ENCODE data around the gene ELOVL1. TPM values are rescaled to one million over a fixed set of nuclear protein-coding genes. Genes with fewer than 3 reads are reported as not detected.

Gene ELOVL1
- total RNA-seq, 5 donors from 2014 or later (not counting 1 experiment from before 2014, with no cell fraction given), result 32.3 to 49.2 (median 45.1) TPM

DNA sequence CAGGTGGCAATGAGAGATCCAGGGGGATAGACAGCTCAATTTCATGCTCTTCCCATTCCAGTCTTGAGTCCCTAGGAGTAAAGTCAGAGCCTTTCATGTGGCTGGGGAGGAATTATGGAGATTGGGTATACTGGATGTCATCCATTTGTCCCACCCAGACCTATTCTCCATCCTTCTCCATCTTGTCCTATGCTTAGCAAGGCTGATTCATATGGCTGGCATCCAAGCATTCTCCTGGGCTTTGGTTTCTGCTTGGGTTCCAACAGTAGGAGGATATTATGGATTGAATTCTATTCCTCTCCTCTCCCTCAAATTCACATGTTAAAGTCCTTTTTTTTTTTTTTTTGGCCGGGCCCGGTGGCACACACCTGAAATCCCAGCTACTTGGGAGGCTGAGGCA is 12.9 kb downstream of the ELOVL1 start:
- H3K9me3 Mint-ChIP-seq, result no peaks in the 10 kb centered on the region
- H3K36me3 Mint-ChIP-seq, result peaks cover 3% of the 10 kb centered on the region
- Histone ChIP-seq H3K27ac (ENCODE audit: low read length) (no peak overlapping the region), H3K36me3 (ENCODE audit: control insufficient read depth in 2 of 2, extremely low read depth in 1 of 2, insufficient read depth in 1 of 2, low read length in 1 of 2) (no peaks in the 10 kb centered on the region), H3K4me3 (ENCODE audit: control insufficient read depth in 1 of 2, extremely low read depth in 1 of 2, low read length in 1 of 2) (no peak overlapping the region), H3K9me3 (no peaks in the 10 kb centered on the region), H3K27me3 (replicated peaks in 1 of 2; ENCODE audit: control insufficient read depth in 2 of 2, extremely low read depth in 1 of 2, insufficient read depth in 2 of 2, low read length in 1 of 2) (no peaks in the 10 kb centered on the region), H3K4me1 (ENCODE audit: control insufficient read depth in 1 of 2, extremely low read depth in 1 of 2, insufficient read depth in 2 of 2, low read length in 2 of 2) (peaks cover 5 to 15% of the 10 kb centered on the region in 2 experiments)
- peaks cover 17 to 28% (median 17%) of the 10 kb centered on the region in 3 donors for H3K4me1 Mint-ChIP-seq
- DNase-seq, result no peak
- no peaks in the 10 kb centered on the region for H3K27me3 Mint-ChIP-seq
- H3K27ac Mint-ChIP-seq, result no peak overlapping the region
- ATAC-seq (replicated peaks in 1 of 4), result no peak
- POLR2A ChIA-PET, result interaction anchor here in 1 of 2 donors (0.7 kb wide), 1 partner anchor 9 kb away, joined by 6 read pairs; no protein-coding TSS in a partner anchor
- no CpG with 5 or more reads among the region's 2 CpGs for WGBS (ENCODE audit: insufficient coverage)
- CTCF ChIA-PET, result interaction anchor here in 1 of 2 donors (0.6 to 1.0 kb wide), 2 partner anchors 8 to 36 kb away, joined by 3 read pairs; no protein-coding TSS in a partner anchor
- H3K4me3 Mint-ChIP-seq, result no peak overlapping the region

DNA sequence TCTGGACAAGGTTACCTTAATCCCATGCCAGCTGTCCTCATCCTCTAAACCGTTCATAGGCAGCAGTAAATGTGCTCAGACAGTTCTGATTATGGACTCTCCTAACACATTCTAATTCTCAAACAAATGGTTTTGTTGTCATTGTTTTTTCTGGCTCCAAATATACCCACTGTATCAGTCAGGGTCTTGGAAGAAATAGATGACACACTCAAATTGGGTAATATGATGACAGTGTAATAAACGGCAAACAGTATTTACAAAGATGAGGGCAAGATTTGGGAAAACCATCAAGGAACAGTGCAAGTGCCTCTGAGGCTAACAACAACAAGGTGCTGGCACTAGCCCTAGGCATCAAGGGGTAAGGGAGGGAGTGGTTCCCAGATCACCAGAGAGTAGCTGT is 13.3 kb downstream of the ELOVL1 start:
- Mint-ChIP-seq H3K9me3 (no peaks in the 10 kb centered on the region), H3K27ac (no peak overlapping the region), H3K27me3 (no peaks in the 10 kb centered on the region), H3K4me1 (peaks cover 15 to 28% (median 16%) of the 10 kb centered on the region in 3 donors), H3K4me3 (no peak overlapping the region), H3K36me3 (peaks cover 3% of the 10 kb centered on the region)
- Histone ChIP-seq H3K27ac (ENCODE audit: low read length) (no peak overlapping the region), H3K36me3 (ENCODE audit: control insufficient read depth in 2 of 2, extremely low read depth in 1 of 2, insufficient read depth in 1 of 2, low read length in 1 of 2) (no peaks in the 10 kb centered on the region), H3K27me3 (replicated peaks in 1 of 2; ENCODE audit: control insufficient read depth in 2 of 2, extremely low read depth in 1 of 2, insufficient read depth in 2 of 2, low read length in 1 of 2) (no peaks in the 10 kb centered on the region), H3K4me1 (ENCODE audit: control insufficient read depth in 1 of 2, extremely low read depth in 1 of 2, insufficient read depth in 2 of 2, low read length in 2 of 2) (peaks cover 5 to 19% of the 10 kb centered on the region in 2 experiments), H3K4me3 (ENCODE audit: control insufficient read depth in 1 of 2, extremely low read depth in 1 of 2, low read length in 1 of 2) (no peak overlapping the region), H3K9me3 (no peaks in the 10 kb centered on the region)
- ChIA-PET CTCF (interaction anchor here in 1 of 2 donors (1.0 kb wide), 1 partner anchor 36 kb away, joined by 3 read pairs; no protein-coding TSS in a partner anchor), POLR2A (no interaction called here)
- DNase-seq (no peak), ATAC-seq (replicated peaks in 1 of 4) (no peak)
- 100% methylated on average over 1 of the region's 2 CpGs for WGBS (ENCODE audit: insufficient coverage)

DNA sequence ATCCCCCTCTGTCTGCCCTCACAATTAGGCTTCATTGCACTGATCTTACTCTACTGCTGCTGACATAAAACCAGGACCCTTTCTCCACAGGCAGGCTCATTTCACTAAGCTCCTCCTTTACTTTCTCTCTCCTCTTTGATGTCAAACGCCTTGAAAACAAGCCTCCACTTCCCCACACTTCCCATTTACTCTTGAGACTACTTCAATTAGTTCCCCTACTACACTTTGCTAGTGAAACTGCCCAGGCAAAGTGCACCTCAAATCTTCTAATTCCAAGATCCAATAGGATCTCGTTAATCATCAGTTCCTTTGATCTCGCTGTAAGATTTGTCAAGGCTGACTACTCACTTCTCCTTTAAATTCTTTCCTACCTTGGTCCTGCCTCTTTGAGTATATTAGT is 14.9 kb downstream of the ELOVL1 start:
- Mint-ChIP-seq H3K4me3 (no peak overlapping the region), H3K9me3 (no peaks in the 10 kb centered on the region), H3K4me1 (peaks cover 7 to 17% (median 9%) of the 10 kb centered on the region in 3 donors), H3K27ac (no peak overlapping the region), H3K36me3 (peaks cover 3% of the 10 kb centered on the region), H3K27me3 (no peaks in the 10 kb centered on the region)
- no peak for DNase-seq
- ChIA-PET POLR2A (no interaction called here), CTCF (no interaction called here)
- ATAC-seq (replicated peaks in 1 of 4), result no peak
- no peaks in the 10 kb centered on the region for H3K36me3 ChIP-seq (ENCODE audit: control insufficient read depth in 2 of 2, extremely low read depth in 1 of 2, insufficient read depth in 1 of 2, low read length in 1 of 2)
- peaks cover under 1 to 7% of the 10 kb centered on the region in 2 experiments for H3K4me1 ChIP-seq (ENCODE audit: control insufficient read depth in 1 of 2, extremely low read depth in 1 of 2, insufficient read depth in 2 of 2, low read length in 2 of 2)
- 18% methylated on average over 1 of the region's 3 CpGs for WGBS (ENCODE audit: insufficient coverage)
- no peaks in the 10 kb centered on the region for H3K9me3 ChIP-seq
- H3K27me3 ChIP-seq (replicated peaks in 1 of 2; ENCODE audit: control insufficient read depth in 2 of 2, extremely low read depth in 1 of 2, insufficient read depth in 2 of 2, low read length in 1 of 2), result no peaks in the 10 kb centered on the region
- H3K4me3 ChIP-seq (ENCODE audit: control insufficient read depth in 1 of 2, extremely low read depth in 1 of 2, low read length in 1 of 2), result no peak overlapping the region
- H3K27ac ChIP-seq (ENCODE audit: low read length), result no peak overlapping the region

DNA sequence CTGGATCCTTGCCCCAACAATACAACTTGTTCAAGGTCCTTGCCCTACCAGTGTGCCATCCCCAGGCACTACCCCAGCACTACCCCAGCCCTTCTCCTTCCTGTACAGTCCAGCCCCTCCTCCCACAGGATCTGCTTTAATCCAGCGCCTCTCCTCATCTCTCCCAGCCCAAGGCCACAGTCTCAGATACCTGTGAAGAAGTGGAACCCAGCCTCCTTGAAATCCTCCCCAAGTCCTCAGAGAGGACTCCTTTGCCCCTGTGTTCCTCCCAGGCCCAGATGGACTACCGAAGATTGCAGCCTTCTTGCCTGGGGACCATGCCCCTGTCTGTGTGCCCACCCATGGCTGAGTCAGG is 15.5 kb downstream of the ELOVL1 start:
- Histone ChIP-seq H3K27me3 (replicated peaks in 1 of 2; ENCODE audit: control insufficient read depth in 2 of 2, extremely low read depth in 1 of 2, insufficient read depth in 2 of 2, low read length in 1 of 2) (no peaks in the 10 kb centered on the region), H3K9me3 (no peaks in the 10 kb centered on the region), H3K36me3 (ENCODE audit: control insufficient read depth in 2 of 2, extremely low read depth in 1 of 2, insufficient read depth in 1 of 2, low read length in 1 of 2) (no peaks in the 10 kb centered on the region), H3K4me1 (ENCODE audit: control insufficient read depth in 1 of 2, extremely low read depth in 1 of 2, insufficient read depth in 2 of 2, low read length in 2 of 2) (peaks cover 0 to 5% of the 10 kb centered on the region in 2 experiments), H3K27ac (ENCODE audit: low read length) (no peak overlapping the region), H3K4me3 (ENCODE audit: control insufficient read depth in 1 of 2, extremely low read depth in 1 of 2, low read length in 1 of 2) (no peak overlapping the region)
- Mint-ChIP-seq H3K9me3 (no peaks in the 10 kb centered on the region), H3K27me3 (no peaks in the 10 kb centered on the region), H3K27ac (no peak overlapping the region), H3K4me3 (no peak overlapping the region), H3K36me3 (peaks cover 3% of the 10 kb centered on the region), H3K4me1 (peaks cover 4 to 15% (median 6%) of the 10 kb centered on the region in 3 donors)
- ChIA-PET CTCF (no interaction called here), POLR2A (no interaction called here)
- DNase-seq, result no peak
- ATAC-seq (replicated peaks in 1 of 4), result no peak
- WGBS (ENCODE audit: insufficient coverage), result 90% methylated on average over 2 of the region's 2 CpGs

DNA sequence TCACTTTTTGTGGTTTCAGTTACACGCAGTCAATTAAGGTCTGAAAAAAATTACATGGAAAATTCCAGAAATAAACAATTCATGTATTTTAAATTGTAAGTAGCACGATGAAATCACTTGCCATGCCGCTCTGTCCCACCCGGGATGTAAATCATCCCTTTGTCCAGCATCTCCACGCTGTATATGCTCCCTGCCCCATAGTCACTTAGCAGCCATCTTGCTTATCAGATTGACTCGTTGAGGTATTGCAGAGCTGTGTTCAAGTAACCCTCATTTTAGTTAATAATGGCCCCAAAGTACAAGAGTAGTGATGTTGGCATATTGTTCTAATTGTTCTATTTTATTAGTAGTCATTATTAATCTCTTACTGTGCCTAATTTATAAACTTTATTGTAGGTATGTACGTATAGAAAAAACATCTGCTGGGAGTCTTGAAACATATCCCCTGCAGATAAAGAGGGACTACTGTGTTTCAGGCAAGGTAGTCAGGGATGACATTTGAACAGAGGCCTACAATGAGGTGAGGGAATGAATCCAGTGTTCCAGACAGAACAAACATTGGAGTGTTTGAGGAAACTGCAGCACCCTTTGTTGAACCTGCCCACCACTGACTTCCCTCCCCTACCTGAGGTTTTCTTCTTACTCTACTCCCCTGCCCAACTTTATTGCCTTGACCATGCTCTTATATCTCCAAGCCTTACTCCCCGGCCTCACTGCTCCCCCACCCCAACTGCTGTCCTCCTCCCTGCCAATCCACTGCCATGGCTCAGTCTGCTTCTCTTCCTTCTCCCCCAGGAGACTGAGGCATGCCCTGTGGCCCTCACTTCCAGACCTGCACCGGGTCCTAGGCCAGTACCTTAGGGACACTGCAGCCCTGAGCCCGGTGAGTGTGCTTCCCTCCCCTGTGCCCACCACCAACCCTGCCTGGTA is 16.1 kb downstream of the ELOVL1 start:
- Histone ChIP-seq H3K36me3 (ENCODE audit: control insufficient read depth in 2 of 2, extremely low read depth in 1 of 2, insufficient read depth in 1 of 2, low read length in 1 of 2) (no peaks in the 10 kb centered on the region), H3K4me3 (ENCODE audit: control insufficient read depth in 1 of 2, extremely low read depth in 1 of 2, low read length in 1 of 2) (no peak overlapping the region), H3K4me1 (ENCODE audit: control insufficient read depth in 1 of 2, extremely low read depth in 1 of 2, insufficient read depth in 2 of 2, low read length in 2 of 2) (peaks cover 0 to 5% of the 10 kb centered on the region in 2 experiments), H3K27ac (ENCODE audit: low read length) (no peak overlapping the region), H3K9me3 (no peaks in the 10 kb centered on the region), H3K27me3 (replicated peaks in 1 of 2; ENCODE audit: control insufficient read depth in 2 of 2, extremely low read depth in 1 of 2, insufficient read depth in 2 of 2, low read length in 1 of 2) (no peaks in the 10 kb centered on the region)
- peak overlapping the region in 1 of 2 donors; percentile 13 for H3K27ac Mint-ChIP-seq
- no peak overlapping the region for H3K4me3 Mint-ChIP-seq
- WGBS (ENCODE audit: insufficient coverage), result 100% methylated on average over 3 of the region's 10 CpGs
- no peaks in the 10 kb centered on the region for H3K9me3 Mint-ChIP-seq
- ATAC-seq (replicated peaks in 1 of 4), result no peak
- no peak for DNase-seq
- H3K36me3 Mint-ChIP-seq, result peaks cover 3% of the 10 kb centered on the region
- ChIA-PET CTCF (no interaction called here), POLR2A (no interaction called here)
- peaks cover 4 to 15% (median 6%) of the 10 kb centered on the region in 3 donors for H3K4me1 Mint-ChIP-seq
- H3K27me3 Mint-ChIP-seq, result no peaks in the 10 kb centered on the region

DNA sequence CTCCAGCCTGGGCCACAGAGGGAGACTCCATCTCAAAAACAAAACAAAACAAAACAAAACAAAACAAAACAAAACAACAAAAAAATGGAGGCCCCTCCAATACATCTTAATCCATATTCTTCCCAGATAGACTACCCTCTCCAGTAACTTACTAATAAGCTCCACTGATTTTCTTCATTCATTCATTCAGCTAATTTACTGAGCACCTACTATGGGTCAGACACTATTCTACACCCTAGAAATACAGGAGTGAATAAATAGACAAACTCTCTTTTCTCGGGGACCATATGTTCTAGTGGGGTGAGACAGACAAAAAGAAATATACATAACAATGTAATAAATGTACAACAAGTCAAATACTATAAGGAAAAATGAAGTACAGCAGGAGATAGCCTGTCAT is 16.8 kb downstream of the ELOVL1 start:
- no CpG with 5 or more reads among the region's 1 CpG for WGBS (ENCODE audit: insufficient coverage)
- peaks cover 3% of the 10 kb centered on the region for H3K36me3 Mint-ChIP-seq
- Histone ChIP-seq H3K27ac (ENCODE audit: low read length) (no peak overlapping the region), H3K9me3 (no peaks in the 10 kb centered on the region), H3K27me3 (replicated peaks in 1 of 2; ENCODE audit: control insufficient read depth in 2 of 2, extremely low read depth in 1 of 2, insufficient read depth in 2 of 2, low read length in 1 of 2) (no peaks in the 10 kb centered on the region), H3K36me3 (ENCODE audit: control insufficient read depth in 2 of 2, extremely low read depth in 1 of 2, insufficient read depth in 1 of 2, low read length in 1 of 2) (no peaks in the 10 kb centered on the region), H3K4me1 (ENCODE audit: control insufficient read depth in 1 of 2, extremely low read depth in 1 of 2, insufficient read depth in 2 of 2, low read length in 2 of 2) (peaks cover 0 to 5% of the 10 kb centered on the region in 2 experiments), H3K4me3 (ENCODE audit: control insufficient read depth in 1 of 2, extremely low read depth in 1 of 2, low read length in 1 of 2) (no peak overlapping the region)
- CTCF ChIA-PET, result no interaction called here
- DNase-seq, result no peak
- H3K4me1 Mint-ChIP-seq, result peaks cover 4 to 15% (median 6%) of the 10 kb centered on the region in 3 donors
- POLR2A ChIA-PET, result no interaction called here
- H3K9me3 Mint-ChIP-seq, result no peaks in the 10 kb centered on the region
- no peak for ATAC-seq (replicated peaks in 1 of 4)
- no peaks in the 10 kb centered on the region for H3K27me3 Mint-ChIP-seq
- no peak overlapping the region for H3K4me3 Mint-ChIP-seq
- H3K27ac Mint-ChIP-seq, result no peak overlapping the region
